K562 (cell line): ENCODE measurements around the gene AXIN2.

ENCODE experiments used
- BCL6 ChIP-seq: fragments of 250-450 bp; sonication (Bioruptor Pico); IDR thresholded peaks from 2 replicates; pipeline ENCODE4 v1.4.0; 2020
- CTCF ChIP-seq, 3 experiments: IDR thresholded peaks in 2 of 3; conservative IDR thresholded peaks in 1 of 3; 2 replicates each; pipeline ENCODE4 v1.5.1; 2011 to 2012; ENCODE audit warnings: low read length in 3 of 3, mild to moderate bottlenecking in 3 of 3, control low read depth in 2 of 3, improper control_type of control experiment in 1 of 3, inconsistent platforms in 1 of 3, low read depth in 1 of 3, mixed read lengths in 1 of 3, moderate library complexity in 1 of 3; ENCODE audit not compliant: insufficient read depth in 2 of 3
- DEAF1 ChIP-seq: fragments of 450-650 bp; formaldehyde crosslinking; IDR thresholded peaks from 2 replicates; pipeline ENCODE4 v1.4.0; 2020; ENCODE audit warnings: mild to moderate bottlenecking, moderate library complexity
- HNRNPLL ChIP-seq: fragments of 200-400 bp; formaldehyde crosslinking; IDR thresholded peaks from 2 replicates; pipeline ENCODE4 v1.6.1; 2017; ENCODE audit warnings: low read length, low read depth, mild to moderate bottlenecking; ENCODE audit not compliant: poor library complexity, severe bottlenecking
- NR2F6 ChIP-seq: fragments of 450-650 bp; formaldehyde crosslinking; IDR thresholded peaks from 2 replicates; pipeline ENCODE4 v1.4.0; 2020; ENCODE audit warnings: mild to moderate bottlenecking
- SP2 ChIP-seq: IDR thresholded peaks from 2 replicates; pipeline ENCODE4 v1.6.1; 2011; ENCODE audit warnings: mild to moderate bottlenecking, low read depth, low read length, moderate library complexity; ENCODE audit not compliant: poor library complexity, severe bottlenecking; ENCODE audit errors: extremely low read depth
- TF ChIP-seq, protein P1 (sequence below): fragments of 150-350 bp; IDR thresholded peaks from 2 replicates; pipeline ENCODE4 v1.6.1; 2014; ENCODE audit warnings: low read depth, mild to moderate bottlenecking, low read length, borderline replicate concordance

- no peak for TF ChIP-seq HNRNPLL
- no peak for TF ChIP-seq SP2
- TF ChIP-seq, protein P1, sequence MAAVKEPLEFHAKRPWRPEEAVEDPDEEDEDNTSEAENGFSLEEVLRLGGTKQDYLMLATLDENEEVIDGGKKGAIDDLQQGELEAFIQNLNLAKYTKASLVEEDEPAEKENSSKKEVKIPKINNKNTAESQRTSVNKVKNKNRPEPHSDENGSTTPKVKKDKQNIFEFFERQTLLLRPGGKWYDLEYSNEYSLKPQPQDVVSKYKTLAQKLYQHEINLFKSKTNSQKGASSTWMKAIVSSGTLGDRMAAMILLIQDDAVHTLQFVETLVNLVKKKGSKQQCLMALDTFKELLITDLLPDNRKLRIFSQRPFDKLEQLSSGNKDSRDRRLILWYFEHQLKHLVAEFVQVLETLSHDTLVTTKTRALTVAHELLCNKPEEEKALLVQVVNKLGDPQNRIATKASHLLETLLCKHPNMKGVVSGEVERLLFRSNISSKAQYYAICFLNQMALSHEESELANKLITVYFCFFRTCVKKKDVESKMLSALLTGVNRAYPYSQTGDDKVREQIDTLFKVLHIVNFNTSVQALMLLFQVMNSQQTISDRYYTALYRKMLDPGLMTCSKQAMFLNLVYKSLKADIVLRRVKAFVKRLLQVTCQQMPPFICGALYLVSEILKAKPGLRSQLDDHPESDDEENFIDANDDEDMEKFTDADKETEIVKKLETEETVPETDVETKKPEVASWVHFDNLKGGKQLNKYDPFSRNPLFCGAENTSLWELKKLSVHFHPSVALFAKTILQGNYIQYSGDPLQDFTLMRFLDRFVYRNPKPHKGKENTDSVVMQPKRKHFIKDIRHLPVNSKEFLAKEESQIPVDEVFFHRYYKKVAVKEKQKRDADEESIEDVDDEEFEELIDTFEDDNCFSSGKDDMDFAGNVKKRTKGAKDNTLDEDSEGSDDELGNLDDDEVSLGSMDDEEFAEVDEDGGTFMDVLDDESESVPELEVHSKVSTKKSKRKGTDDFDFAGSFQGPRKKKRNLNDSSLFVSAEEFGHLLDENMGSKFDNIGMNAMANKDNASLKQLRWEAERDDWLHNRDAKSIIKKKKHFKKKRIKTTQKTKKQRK, result no peak
- TF ChIP-seq NR2F6 (CRISPR knock-in tag), result no peak
- no peak for TF ChIP-seq DEAF1 (CRISPR knock-in tag)
- no peak for TF ChIP-seq BCL6 (CRISPR knock-in tag)
- TF ChIP-seq CTCF (IDR thresholded peaks at IDR 0.05 in 2 of 3, conservative IDR thresholded peaks at IDR 0.05 in 1 of 3; ENCODE audit: insufficient read depth in 2 of 3, low read depth in 1 of 3, low read length in 3 of 3), result no peak
These were observed 52.4 kb downstream of the AXIN2 start for GRCh38 chr17:65509032-65509431.
